ENCODE data around the gene WEE1. TPM values are rescaled to one million over a fixed set of nuclear protein-coding genes. Genes with fewer than 3 reads are reported as not detected.

WEE1 gene
- polyA plus RNA-seq, 1 donor from 2014 or later = 16.0 TPM

GRCh38 chr11:9615031-9615451 lies 41.6 kb downstream of the WEE1 start:
- Histone ChIP-seq H3K36me3 (ENCODE audit: insufficient read depth, low read length) (no peaks in the 10 kb centered on the region), H3K79me2 (replicated peaks; ENCODE audit: insufficient read depth, low read length) (no peaks in the 10 kb centered on the region), H2AFZ (ENCODE audit: low read depth, low read length) (no peak overlapping the region), H4K20me1 (ENCODE audit: insufficient read depth) (no peaks in the 10 kb centered on the region), H3K9me3 (ENCODE audit: low read length) (no peaks in the 10 kb centered on the region), H3K27ac (ENCODE audit: low read length) (no peak overlapping the region), H3K9me2 (ENCODE audit: insufficient read depth, low read length) (no peaks in the 10 kb centered on the region), H3K4me2 (ENCODE audit: low read length) (no peak overlapping the region), H3F3A (ENCODE audit: insufficient read depth, low read length, poor library complexity, severe bottlenecking) (no peaks in the 10 kb centered on the region), H3K27me3 (ENCODE audit: insufficient read depth, low read depth, low read length) (peaks cover 14% of the 10 kb centered on the region), H3K4me3 (ENCODE audit: low read length) (no peak overlapping the region), H3K9ac (ENCODE audit: low read length) (no peak overlapping the region)
- TF ChIP-seq RAD21 (conservative IDR thresholded peaks at IDR 0.05) (no peak), MXI1 (conservative IDR thresholded peaks at IDR 0.05; ENCODE audit: poor library complexity, severe bottlenecking) (no peak)

DNA sequence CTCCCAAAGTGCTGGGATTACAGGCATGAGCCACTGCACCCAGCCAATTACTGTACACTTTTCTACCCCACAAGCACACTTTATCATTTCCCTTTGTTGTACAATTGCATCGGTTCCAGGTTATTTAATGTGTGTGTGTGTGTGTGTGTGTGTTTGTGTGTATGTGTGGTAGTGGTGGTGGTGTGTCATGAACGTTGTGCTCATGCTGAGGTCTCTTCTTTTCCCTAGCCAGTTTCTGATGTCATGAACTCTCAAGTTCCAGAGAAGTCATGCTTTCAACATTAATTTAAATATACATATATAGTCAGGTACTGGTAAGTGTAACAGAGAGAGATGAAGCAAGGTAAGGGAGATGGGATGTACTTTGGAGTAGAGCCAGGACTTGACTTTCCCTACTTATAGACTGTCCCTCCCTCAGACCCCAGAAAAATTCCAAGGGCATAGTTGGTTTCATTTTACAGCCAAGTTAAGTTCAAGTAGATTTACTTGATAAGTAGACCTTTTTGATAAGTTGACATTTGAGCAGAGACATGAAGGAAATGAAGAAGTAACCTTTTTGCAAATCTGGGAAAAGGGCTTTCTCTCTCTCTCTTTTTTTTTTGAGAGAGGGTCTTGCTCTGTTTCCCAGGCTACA lies 42.7 kb downstream of the WEE1 start:
- H4K20me1 ChIP-seq (ENCODE audit: insufficient read depth) = no peaks in the 10 kb centered on the region
- TF ChIP-seq TAF1 (IDR thresholded peaks at IDR 0.05; ENCODE audit: low read depth) (no peak), MXI1 (conservative IDR thresholded peaks at IDR 0.05; ENCODE audit: poor library complexity, severe bottlenecking) (no peak), EZH2 (IDR thresholded peaks at IDR 0.05; ENCODE audit: borderline replicate concordance, insufficient read depth, low read length, poor library complexity, severe bottlenecking) (no peak), EP300 (conservative IDR thresholded peaks at IDR 0.05; ENCODE audit: poor library complexity, severe bottlenecking) (no peak), SMC3 (conservative IDR thresholded peaks at IDR 0.05; ENCODE audit: poor library complexity) (no peak), POLR2AphosphoS5 (IDR thresholded peaks at IDR 0.05) (no peak), RAD21 (conservative IDR thresholded peaks at IDR 0.05) (no peak), REST (IDR thresholded peaks at IDR 0.05; ENCODE audit: borderline replicate concordance) (no peak), CTCF (IDR thresholded peaks at IDR 0.05; ENCODE audit: poor library complexity, severe bottlenecking) (no peak)
- H3K9me3 ChIP-seq (ENCODE audit: low read length) = no peaks in the 10 kb centered on the region
- no peaks in the 10 kb centered on the region for H3K36me3 ChIP-seq (ENCODE audit: insufficient read depth, low read length)
- no peaks in the 10 kb centered on the region for H3K79me2 ChIP-seq (replicated peaks; ENCODE audit: insufficient read depth, low read length)
- no peaks in the 10 kb centered on the region for H3K9me2 ChIP-seq (ENCODE audit: insufficient read depth, low read length)
- no peak overlapping the region for H2AFZ ChIP-seq (ENCODE audit: low read depth, low read length)
- no peak overlapping the region for H3K4me2 ChIP-seq (ENCODE audit: low read length)
- peaks cover 14% of the 10 kb centered on the region for H3K27me3 ChIP-seq (ENCODE audit: insufficient read depth, low read depth, low read length)
- H3K9ac ChIP-seq (ENCODE audit: low read length) = no peak overlapping the region
- no peak overlapping the region for H3K27ac ChIP-seq (ENCODE audit: low read length)
- no peak overlapping the region for H3K4me3 ChIP-seq (ENCODE audit: low read length)
- no peaks in the 10 kb centered on the region for H3F3A ChIP-seq (ENCODE audit: insufficient read depth, low read length, poor library complexity, severe bottlenecking)
